CD4-positive, alpha-beta T cell treated with Interleukin-15 for 1 hour (primary cell): ENCODE data around the gene KRT83.

Experiments
- DNase-seq: peaks from one replicate; pipeline ENCODE4 v3.0.0-alpha.2; 2020

KRT83 gene

GRCh38 chr12:52284562-52285171, 36.5 kb downstream of the KRT83 start:
- DNase-seq = no peak

- DNase-seq = no peak
Measured at GRCh38 chr12:52280796-52281560, 40.2 kb downstream of the KRT83 start.

- peak; percentile 40 for DNase-seq
Measured at GRCh38 chr12:52280319-52280795, 40.8 kb downstream of the KRT83 start.

- DNase-seq = no peak
Measured at GRCh38 chr12:52279422-52280318, 41.5 kb downstream of the KRT83 start.

- peak; percentile 61 for DNase-seq
Measured at GRCh38 chr12:52278575-52279421, 42.4 kb downstream of the KRT83 start.

- no peak for DNase-seq
Measured at GRCh38 chr12:52277486-52278245, 43.5 kb downstream of the KRT83 start.

GRCh38 chr12:52275686-52276085, 45.5 kb downstream of the KRT83 start:
- no peak for DNase-seq

- no peak for DNase-seq
Measured at GRCh38 chr12:52274521-52275120, 46.6 kb downstream of the KRT83 start, which contains the start of gene KRT86. Gene KRT86 (plus strand): TSS chr12:52274645. CDS start chr12:52301917, 27,272 bp downstream.

GRCh38 chr12:52271158-52271557, 50.0 kb downstream of the KRT83 start:
- DNase-seq = no peak

- DNase-seq = no peak
Measured at GRCh38 chr12:52270541-52271070, 50.6 kb downstream of the KRT83 start.

- no peak for DNase-seq
Measured at GRCh38 chr12:52268212-52268611, 53.0 kb downstream of the KRT83 start.

- DNase-seq = no peak
Measured at GRCh38 chr12:52267699-52268098, 53.5 kb downstream of the KRT83 start.

GRCh38 chr12:52267266-52267665, 53.9 kb downstream of the KRT83 start:
- no peak for DNase-seq

- no peak for DNase-seq
Measured at GRCh38 chr12:52266514-52266913, 54.7 kb downstream of the KRT83 start.

- no peak for DNase-seq
Measured at GRCh38 chr12:52264435-52264825, 56.8 kb downstream of the KRT83 start.
